LHCN-M2 (cell line): ENCODE measurements around the gene SCGB1D1. TPM values are rescaled to one million over a fixed set of nuclear protein-coding genes. Genes with fewer than 3 reads are reported as not detected.

Experiments used
- DNase-seq: peaks from one replicate; pipeline ENCODE4 v3.0.0-alpha.2; 2012; ENCODE audit warnings: low read depth
- total RNA-seq: library from RNA; depleted of rRNA; stranded (reverse); fragments of >200 nt; gene quantifications from 2 replicates; pipeline ENCODE4 v1.2.3, GENCODE V29; 2014; rRNA removed

SCGB1D1 gene
- total RNA-seq, 1 experiment from 2014 or later = not detected

GRCh38 chr11:62233730-62234129 lies 43.7 kb downstream of the SCGB1D1 start:
- no peak for DNase-seq

- no peak for DNase-seq
Measured at GRCh38 chr11:62236187-62236586, 46.2 kb downstream of the SCGB1D1 start.

- DNase-seq = no peak
Measured at GRCh38 chr11:62237499-62237898, 47.5 kb downstream of the SCGB1D1 start.

GRCh38 chr11:62238151-62238550 lies 48.1 kb downstream of the SCGB1D1 start:
- DNase-seq = no peak

- no peak for DNase-seq
Measured at GRCh38 chr11:62241095-62241494, 51.1 kb downstream of the SCGB1D1 start.

GRCh38 chr11:62242021-62242420 lies 52.0 kb downstream of the SCGB1D1 start, which contains the start of gene SCGB1D2:
SCGB1D2 (plus strand) TSS chr11:62242239; CDS start chr11:62242308, 69 bp downstream.
- DNase-seq = no peak

Other genes starting within 250 kb of the SCGB1D1 start
- gene BEST1, start 239.9 kb upstream of the SCGB1D1 start, total RNA-seq = 3.5 and 7.1 TPM in 2 replicates
- gene FTH1, start 222.6 kb upstream of the SCGB1D1 start, total RNA-seq = 718 and 1,060 TPM in 2 replicates
- gene INCENP, start 66.2 kb upstream of the SCGB1D1 start, total RNA-seq = 76.5 and 86.6 TPM in 2 replicates
- not detected in 2 replicates for gene SCGB2A1, start 18.5 kb downstream of the SCGB1D1 start, total RNA-seq
- not detected in 2 replicates for gene SCGB1D2, start 52.0 kb downstream of the SCGB1D1 start, total RNA-seq
- gene SCGB2A2, start 79.9 kb downstream of the SCGB1D1 start, total RNA-seq = not detected in 2 replicates
- not detected in 2 replicates for gene SCGB1D4, start 108.9 kb downstream of the SCGB1D1 start, total RNA-seq
- gene ASRGL1, start 147.2 kb downstream of the SCGB1D1 start, total RNA-seq = 0.32 TPM in 1 of 2 replicates, not detected in the other
- not detected in 2 replicates for gene SCGB1A1, start 228.8 kb downstream of the SCGB1D1 start, total RNA-seq